CD4-positive, alpha-beta memory T cell (primary cell): ENCODE measurements around the gene ISLR2. TPM values are rescaled to one million over a fixed set of nuclear protein-coding genes. Genes with fewer than 3 reads are reported as not detected.
"Not testable (repeated sequence)": the region's sequence is repeated elsewhere in the genome, so short reads cannot be mapped to it uniquely, and the experiment has no call there.

Source experiments
- CTCF ChIA-PET: fragments of 350-600 bp; sonication (Branson Sonifier 250); formaldehyde crosslinking; loops from one replicate; lab custom pipeline; 2021; ENCODE audit warnings: inconsistent platforms; ENCODE audit not compliant: partially characterized antibody; lab: Charles Lee
- POLR2A ChIA-PET: fragments of 350-600 bp; sonication (Branson Sonifier 250); formaldehyde crosslinking; loops from one replicate; lab custom pipeline; 2021; ENCODE audit not compliant: partially characterized antibody; lab: Charles Lee
- DNase-seq, 5 donors: peaks; one replicate each; pipeline versions ENCODE4 v3.0.0 to v3.0.0-alpha.2; 2020 to 2022; ENCODE audit warnings: mixed read lengths in 1 of 5
- H3K27ac ChIP-seq: one replicate; pipeline ENCODE4 v1.7.0; 2013; ENCODE audit warnings: low read depth, low read length
- H3K27me3 ChIP-seq: 2 replicates; pipeline ENCODE4 v1.7.0; 2013; ENCODE audit warnings: mild to moderate bottlenecking, low read length, moderate library complexity; ENCODE audit not compliant: insufficient read depth
- H3K36me3 ChIP-seq: 2 replicates; pipeline ENCODE4 v1.7.0; 2013; ENCODE audit warnings: mild to moderate bottlenecking, low read length, moderate library complexity; ENCODE audit not compliant: insufficient read depth
- H3K4me1 ChIP-seq: 2 replicates; pipeline ENCODE4 v1.7.0; 2013; ENCODE audit warnings: mild to moderate bottlenecking, low read length, moderate library complexity; ENCODE audit not compliant: insufficient read depth
- H3K4me3 ChIP-seq, 2 donors: one replicate each; pipeline ENCODE4 v1.7.0; 2013; ENCODE audit warnings: low read length in 2 of 2, mild to moderate bottlenecking in 1 of 2
- H3K9me3 ChIP-seq, 2 donors: one replicate each; pipeline ENCODE4 v1.7.0; 2013; ENCODE audit warnings: low read length in 2 of 2, control low read depth in 1 of 2; ENCODE audit not compliant: control insufficient read depth in 1 of 2
- H3K27ac Mint-ChIP-seq, 7 donors: one replicate each; pipeline ENCODE4 v1.8.0; 2020 to 2021; ENCODE audit warnings: mixed read lengths in 7 of 7, mild to moderate bottlenecking in 6 of 7, inconsistent platforms in 3 of 7, moderate library complexity in 3 of 7
- H3K27me3 Mint-ChIP-seq, 2 donors: one replicate each; pipeline ENCODE4 v1.8.0; 2020 to 2021; ENCODE audit warnings: mixed read lengths in 2 of 2
- H3K36me3 Mint-ChIP-seq, 2 donors: one replicate each; pipeline ENCODE4 v1.8.0; 2020 to 2021; ENCODE audit warnings: mixed read lengths in 2 of 2, inconsistent platforms in 1 of 2, mild to moderate bottlenecking in 1 of 2
- H3K4me1 Mint-ChIP-seq, 4 donors: one replicate each; pipeline ENCODE4 v1.8.0; 2020 to 2021; ENCODE audit warnings: mixed read lengths in 4 of 4, mild to moderate bottlenecking in 1 of 4
- H3K4me3 Mint-ChIP-seq, 8 donors: one replicate each; pipeline ENCODE4 v1.8.0; 2020 to 2021; ENCODE audit warnings: mixed read lengths in 8 of 8, mild to moderate bottlenecking in 7 of 8, moderate library complexity in 6 of 8, inconsistent platforms in 3 of 8
- H3K9me3 Mint-ChIP-seq, 8 donors: one replicate each; pipeline ENCODE4 v1.8.0; 2020 to 2021; ENCODE audit warnings: mixed read lengths in 8 of 8, mild to moderate bottlenecking in 5 of 8, inconsistent platforms in 3 of 8, moderate library complexity in 1 of 8
- intact Hi-C: fragments of 100-400 bp; cut with micrococcal nuclease; formaldehyde crosslinking; loops from one replicate; pipeline ENCODE4 v1.15.1; 2023
- polyA plus RNA-seq, 2 donors: library from polyadenylated mRNA; unstranded; fragments of 300-500 nt; fragmentation: Illumina TruSeq; gene quantifications; one replicate each; pipeline ENCODE4 v1.2.3, GENCODE V29; 2021
- total RNA-seq, 2 experiments: library from RNA; stranded (reverse); gene quantifications; one replicate each; pipeline ENCODE4 v1.2.3, GENCODE V29; 2021

Gene ISLR2
- total and polyA plus RNA-seq, 4 experiments from 2014 or later = not detected

- no peak overlapping the region for H3K4me3 Mint-ChIP-seq
- H3K36me3 ChIP-seq = no peaks in the 10 kb centered on the region
- H3K36me3 Mint-ChIP-seq = peaks cover 0 to 4% of the 10 kb centered on the region in 2 donors
- DNase-seq = no peak
- peaks cover 0 to 5% (median 2%) of the 10 kb centered on the region in 4 donors for H3K4me1 Mint-ChIP-seq
- H3K4me1 ChIP-seq = no peaks in the 10 kb centered on the region
- no peak overlapping the region for H3K27ac ChIP-seq
- peaks cover 18 to 27% of the 10 kb centered on the region in 2 donors for H3K27me3 Mint-ChIP-seq
- H3K4me3 ChIP-seq = no peak overlapping the region
- intact Hi-C loops = no loop called here
- no peaks in the 10 kb centered on the region for H3K9me3 ChIP-seq
- H3K27ac Mint-ChIP-seq = no peak overlapping the region
- ChIA-PET POLR2A (no interaction called here), CTCF (no interaction called here)
- H3K27me3 ChIP-seq = no peaks in the 10 kb centered on the region
- peaks cover 0 to 5% (median 0%) of the 10 kb centered on the region in 8 donors for H3K9me3 Mint-ChIP-seq
Observed at GRCh38 chr15:74158855-74159650, 28.7 kb downstream of the ISLR2 start.

GRCh38 chr15:74159773-74160172 lies 29.4 kb downstream of the ISLR2 start:
- peaks cover 0 to 4% of the 10 kb centered on the region in 2 donors for H3K36me3 Mint-ChIP-seq
- POLR2A ChIA-PET = no interaction called here
- H3K27ac Mint-ChIP-seq = no peak overlapping the region
- Histone ChIP-seq H3K4me3 (no peak overlapping the region), H3K27me3 (no peaks in the 10 kb centered on the region), H3K4me1 (no peaks in the 10 kb centered on the region), H3K9me3 (no peaks in the 10 kb centered on the region), H3K36me3 (no peaks in the 10 kb centered on the region), H3K27ac (no peak overlapping the region)
- H3K27me3 Mint-ChIP-seq = peaks cover 18 to 25% of the 10 kb centered on the region in 2 donors
- peaks cover 0 to 5% (median 2%) of the 10 kb centered on the region in 4 donors for H3K4me1 Mint-ChIP-seq
- DNase-seq = no peak
- H3K4me3 Mint-ChIP-seq = no peak overlapping the region
- H3K9me3 Mint-ChIP-seq = peaks cover 0 to 10% (median 2%) of the 10 kb centered on the region in 8 donors
- CTCF ChIA-PET = no interaction called here
- intact Hi-C loops = no loop called here

DNA sequence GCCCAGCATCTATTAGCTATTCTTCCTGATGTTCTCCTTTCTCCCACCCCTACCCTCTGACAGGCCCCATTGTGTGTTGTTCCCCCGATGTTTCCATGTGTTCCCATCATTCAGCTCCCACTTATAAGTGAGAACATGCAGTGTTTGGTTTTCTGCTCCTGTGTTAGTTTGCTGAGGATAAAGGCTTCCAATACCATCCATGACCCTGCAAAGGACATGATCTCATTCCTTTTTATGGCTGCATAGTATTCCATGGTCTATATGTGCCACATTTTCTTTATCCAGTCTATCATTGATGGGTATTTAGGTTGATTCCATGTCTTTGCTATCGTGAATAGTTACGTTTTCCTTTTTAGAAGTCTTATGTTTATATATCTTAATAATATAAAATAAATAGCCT lies 30.0 kb downstream of the ISLR2 start:
- H3K4me1 ChIP-seq, H3K4me1 Mint-ChIP-seq, POLR2A ChIA-PET, H3K4me3 Mint-ChIP-seq, H3K27ac ChIP-seq, intact Hi-C loops, H3K36me3 Mint-ChIP-seq, CTCF ChIA-PET, H3K9me3 ChIP-seq, H3K27me3 ChIP-seq, H3K27ac Mint-ChIP-seq, H3K4me3 ChIP-seq, H3K36me3 ChIP-seq, DNase-seq: not testable (repeated sequence)
- peaks cover 16 to 23% of the 10 kb centered on the region in 2 donors for H3K27me3 Mint-ChIP-seq
- peaks cover 0 to 10% (median 3%) of the 10 kb centered on the region in 8 donors for H3K9me3 Mint-ChIP-seq

DNA sequence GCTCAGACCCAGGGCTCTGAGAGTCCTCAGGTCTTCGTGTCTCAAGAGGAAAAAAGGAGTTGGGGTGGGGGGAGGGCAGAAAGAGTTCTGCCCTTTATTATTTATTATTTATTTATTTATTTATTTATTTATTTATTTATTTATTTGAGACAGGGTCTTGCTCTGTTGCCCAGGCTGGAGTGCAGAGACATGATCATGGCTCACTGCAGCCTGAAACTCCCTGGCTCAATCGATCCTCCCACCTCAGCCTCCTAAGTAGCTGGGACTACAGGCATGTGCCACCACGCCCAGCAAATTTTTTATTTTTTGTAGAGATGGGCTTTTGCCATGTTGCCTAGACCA lies 31.8 kb downstream of the ISLR2 start:
- DNase-seq, H3K27ac Mint-ChIP-seq, H3K4me3 ChIP-seq, H3K4me3 Mint-ChIP-seq, H3K27me3 ChIP-seq, CTCF ChIA-PET, H3K27ac ChIP-seq, H3K4me1 Mint-ChIP-seq, H3K4me1 ChIP-seq, POLR2A ChIA-PET, intact Hi-C loops, H3K9me3 ChIP-seq, H3K36me3 ChIP-seq, H3K36me3 Mint-ChIP-seq: not testable (repeated sequence)
- H3K27me3 Mint-ChIP-seq = peaks cover 16 to 19% of the 10 kb centered on the region in 2 donors
- H3K9me3 Mint-ChIP-seq = peaks cover 0 to 10% (median 3%) of the 10 kb centered on the region in 8 donors

- Histone ChIP-seq H3K4me1 (no peaks in the 10 kb centered on the region), H3K4me3 (no peak overlapping the region), H3K27ac (no peak overlapping the region), H3K9me3 (no peaks in the 10 kb centered on the region), H3K36me3 (no peaks in the 10 kb centered on the region), H3K27me3 (no peaks in the 10 kb centered on the region)
- peaks cover 0 to 8% of the 10 kb centered on the region in 2 donors for H3K36me3 Mint-ChIP-seq
- DNase-seq = no peak
- no peaks in the 10 kb centered on the region for H3K4me1 Mint-ChIP-seq
- H3K27ac Mint-ChIP-seq = no peak overlapping the region
- intact Hi-C loops = no loop called here
- no peak overlapping the region for H3K4me3 Mint-ChIP-seq
- POLR2A ChIA-PET = no interaction called here
- CTCF ChIA-PET = interaction anchor here (1.0 kb wide), 1 partner anchor 9 kb away, joined by 3 read pairs; no protein-coding TSS in a partner anchor
- peaks cover 0 to 9% (median 3%) of the 10 kb centered on the region in 8 donors for H3K9me3 Mint-ChIP-seq
- H3K27me3 Mint-ChIP-seq = peaks cover 10 to 15% of the 10 kb centered on the region in 2 donors
Observed at GRCh38 chr15:74165461-74165860, 35.1 kb downstream of the ISLR2 start.

DNA sequence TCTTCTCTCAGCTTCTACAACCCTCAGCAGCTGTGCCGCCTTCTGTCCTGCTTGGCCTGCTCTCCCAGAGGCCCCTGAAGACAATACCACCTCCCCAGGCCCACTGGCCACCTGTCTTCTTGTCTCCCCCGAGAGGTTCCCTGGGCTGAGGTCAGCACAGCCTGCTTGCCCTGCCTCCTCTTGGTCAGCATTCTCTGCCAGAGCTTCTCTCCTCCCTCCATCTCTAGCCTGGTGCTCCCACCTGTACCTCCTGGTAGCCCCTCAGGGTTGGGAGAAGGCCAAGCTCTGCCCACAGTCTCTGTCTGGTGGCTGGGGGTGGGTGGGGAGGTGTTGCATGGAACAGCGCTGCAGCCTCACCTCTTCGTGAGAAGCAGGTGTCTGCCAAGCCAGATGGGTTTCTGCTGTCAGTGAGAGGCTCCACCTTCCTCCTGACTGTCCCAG lies 37.5 kb downstream of the ISLR2 start:
- H3K36me3 Mint-ChIP-seq = peaks cover 0 to 5% of the 10 kb centered on the region in 2 donors
- POLR2A ChIA-PET = no interaction called here
- CTCF ChIA-PET = no interaction called here

GRCh38 chr15:74168711-74169126 lies 38.3 kb downstream of the ISLR2 start:
- Histone ChIP-seq H3K27ac (no peak overlapping the region), H3K4me3 (no peak overlapping the region), H3K36me3 (no peaks in the 10 kb centered on the region), H3K9me3 (no peaks in the 10 kb centered on the region), H3K27me3 (no peaks in the 10 kb centered on the region), H3K4me1 (no peaks in the 10 kb centered on the region)
- Mint-ChIP-seq H3K9me3 (peaks cover 0 to 9% (median 3%) of the 10 kb centered on the region in 8 donors), H3K4me1 (no peaks in the 10 kb centered on the region), H3K27me3 (peaks cover 2 to 3% of the 10 kb centered on the region in 2 donors), H3K36me3 (peaks cover 0 to 4% of the 10 kb centered on the region in 2 donors), H3K4me3 (no peak overlapping the region), H3K27ac (no peak overlapping the region)
- ChIA-PET CTCF (no interaction called here), POLR2A (no interaction called here)
- no peak for DNase-seq
- intact Hi-C loops = no loop called here

More for the DNA sequence above, 37.5 kb downstream of the ISLR2 start:
- Mint-ChIP-seq H3K27ac (no peak overlapping the region), H3K4me1 (no peaks in the 10 kb centered on the region), H3K27me3 (peaks cover 5 to 7% of the 10 kb centered on the region in 2 donors), H3K4me3 (no peak overlapping the region), H3K9me3 (peaks cover 0 to 9% (median 3%) of the 10 kb centered on the region in 8 donors)
- Histone ChIP-seq H3K27me3 (no peaks in the 10 kb centered on the region), H3K4me1 (no peaks in the 10 kb centered on the region), H3K9me3 (no peaks in the 10 kb centered on the region), H3K27ac (no peak overlapping the region), H3K4me3 (no peak overlapping the region), H3K36me3 (no peaks in the 10 kb centered on the region)
- no peak for DNase-seq
- intact Hi-C loops = no loop called here
